Stimulated activated CD4-positive, alpha-beta T cell treated with anti-CD3 and anti-CD28 coated beads, Interleukin-12 subunit alpha, Interleukin-12 subunit beta, amount 100 ng/mL, for 4 hours (primary cell): ENCODE measurements around the gene PSMB10.

Experiments
- DNase-seq: peaks from one replicate; pipeline ENCODE4 v3.0.0-alpha.2; 2020

Gene PSMB10

DNA sequence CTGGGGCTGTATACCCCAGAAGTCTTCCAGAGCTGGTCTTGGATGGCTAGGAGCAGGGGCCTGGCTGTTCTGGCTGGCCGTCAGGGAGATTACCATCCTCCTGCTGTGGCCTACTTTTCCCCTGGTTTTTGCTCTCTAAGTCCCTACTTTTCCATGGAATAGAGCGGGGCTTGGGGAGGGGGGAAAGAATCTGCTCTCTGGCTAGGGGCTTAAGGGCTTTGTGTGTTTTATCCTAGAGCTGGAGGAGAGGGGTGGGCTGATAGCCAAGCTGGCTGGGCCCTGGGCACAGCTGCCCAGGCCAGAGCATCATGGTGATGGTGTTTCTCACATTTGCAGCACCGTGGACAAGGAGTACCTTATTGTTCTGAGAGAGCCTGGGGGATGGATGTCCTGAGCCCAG is 48.3 kb downstream of the PSMB10 start:
- DNase-seq, result no peak

GRCh38 chr16:67886387-67886786 is 50.3 kb downstream of the PSMB10 start:
- DNase-seq, result no peak

GRCh38 chr16:67885976-67886375 is 50.7 kb downstream of the PSMB10 start:
- DNase-seq, result no peak

- DNase-seq, result no peak
Measured at GRCh38 chr16:67885545-67885944, 51.1 kb downstream of the PSMB10 start.

DNA sequence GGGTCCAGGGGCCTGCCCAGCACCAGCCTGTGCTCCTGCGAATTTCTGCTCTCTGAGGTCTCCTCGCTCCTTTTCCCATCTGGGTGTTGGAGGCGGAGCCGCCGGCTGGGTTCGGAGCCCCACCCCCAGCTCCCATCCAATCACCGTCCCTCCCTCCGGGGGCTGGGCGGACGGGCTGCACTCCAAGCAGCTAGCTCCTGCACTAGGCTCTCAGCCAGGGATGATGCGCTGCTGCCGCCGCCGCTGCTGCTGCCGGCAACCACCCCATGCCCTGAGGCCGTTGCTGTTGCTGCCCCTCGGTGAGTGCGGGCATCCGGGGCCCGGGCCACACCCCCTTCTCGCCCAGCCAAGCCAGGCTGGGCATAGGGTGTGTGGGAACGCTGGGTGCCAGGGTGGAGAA is 52.0 kb downstream of the PSMB10 start, which contains the start of gene NRN1L:
Gene NRN1L (plus strand): TSS at position 202 of the 400 bp plus-strand sequence. CDS start 19 bp downstream, at position 221.
- no peak for DNase-seq
